Tibial artery (tissue), 4 donors: ENCODE measurements around the gene ELMOD1.

Experiments used
- DNase-seq, 2 donors: peaks; one replicate each; pipeline ENCODE4 v3.0.0-alpha.2; 2019
- H3K27ac ChIP-seq, 2 donors: fragments of 200-600 bp; sonication (generic) in 1 of 2; 1 replicate in 1 of 2; 2 replicates in 1 of 2; pipeline ENCODE4 v1.5.1; 2018 to 2019; ENCODE audit warnings: mild to moderate bottlenecking in 1 of 2
- H3K27me3 ChIP-seq, 2 donors: fragments of 200-600 bp; sonication (generic) in 1 of 2; one replicate each; pipeline versions ENCODE4 v1.5.1 to v1.6.0; 2016 to 2019
- H3K36me3 ChIP-seq, 3 donors: fragments of 200-600 bp; sonication (generic) in 2 of 3; one replicate each; pipeline ENCODE4 v1.5.1; 2016 to 2019; ENCODE audit warnings: mild to moderate bottlenecking in 2 of 3
- H3K4me1 ChIP-seq, 4 donors: fragments of 200-600 bp; sonication (generic) in 2 of 4; 1 replicate in 3 of 4; 2 replicates in 1 of 4; pipeline ENCODE4 v1.5.1; 2016 to 2019
- H3K4me3 ChIP-seq, 2 donors: fragments of 200-600 bp; sonication (generic) in 1 of 2; 1 replicate in 1 of 2; 2 replicates in 1 of 2; pipeline ENCODE4 v1.5.1; 2018 to 2019; ENCODE audit warnings: mild to moderate bottlenecking in 2 of 2
- H3K9me3 ChIP-seq, 3 donors: fragments of 200-600 bp; sonication (generic) in 1 of 3; one replicate each; pipeline ENCODE4 v1.5.1; 2016 to 2019
- intact Hi-C: fragments of 100-400 bp; cut with DNase I; formaldehyde crosslinking; loops from one replicate; pipeline ENCODE4 v1.15.0; 2023; ENCODE audit warnings: low total_unique reads
- TF ChIP-seq, protein P1 (sequence below), 2 experiments: fragments of 200-600 bp in 1 of 2; fragments of 450-650 bp in 1 of 2; IDR thresholded peaks; one replicate each; pipeline ENCODE4 v1.5.1; 2017 to 2019; ENCODE audit warnings: antibody characterized with exemption in 2 of 2, mild to moderate bottlenecking in 1 of 2, moderate library complexity in 1 of 2

Gene ELMOD1

DNA sequence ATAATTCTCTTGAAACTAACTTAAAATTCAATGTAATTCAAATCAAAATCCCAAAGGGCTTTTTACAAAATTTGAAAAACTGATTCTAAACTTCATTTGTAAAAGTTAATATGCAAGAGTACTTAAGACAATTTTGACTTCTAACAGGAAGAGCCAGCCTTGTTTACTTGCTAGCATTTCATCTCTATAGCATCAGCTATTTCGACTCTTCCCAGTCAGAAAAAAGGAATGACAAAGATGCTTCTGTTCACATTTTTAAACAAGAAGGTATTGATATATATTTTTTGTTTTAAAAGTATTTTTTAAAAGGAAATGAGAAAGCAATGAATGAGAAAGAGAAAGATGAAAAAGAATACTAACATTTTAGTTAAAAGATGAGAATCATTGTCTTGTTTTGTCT lies 104.5 kb downstream of the ELMOD1 start:
- H3K4me3 ChIP-seq: no peak overlapping the region
- no peak for DNase-seq
- TF ChIP-seq, protein P1, sequence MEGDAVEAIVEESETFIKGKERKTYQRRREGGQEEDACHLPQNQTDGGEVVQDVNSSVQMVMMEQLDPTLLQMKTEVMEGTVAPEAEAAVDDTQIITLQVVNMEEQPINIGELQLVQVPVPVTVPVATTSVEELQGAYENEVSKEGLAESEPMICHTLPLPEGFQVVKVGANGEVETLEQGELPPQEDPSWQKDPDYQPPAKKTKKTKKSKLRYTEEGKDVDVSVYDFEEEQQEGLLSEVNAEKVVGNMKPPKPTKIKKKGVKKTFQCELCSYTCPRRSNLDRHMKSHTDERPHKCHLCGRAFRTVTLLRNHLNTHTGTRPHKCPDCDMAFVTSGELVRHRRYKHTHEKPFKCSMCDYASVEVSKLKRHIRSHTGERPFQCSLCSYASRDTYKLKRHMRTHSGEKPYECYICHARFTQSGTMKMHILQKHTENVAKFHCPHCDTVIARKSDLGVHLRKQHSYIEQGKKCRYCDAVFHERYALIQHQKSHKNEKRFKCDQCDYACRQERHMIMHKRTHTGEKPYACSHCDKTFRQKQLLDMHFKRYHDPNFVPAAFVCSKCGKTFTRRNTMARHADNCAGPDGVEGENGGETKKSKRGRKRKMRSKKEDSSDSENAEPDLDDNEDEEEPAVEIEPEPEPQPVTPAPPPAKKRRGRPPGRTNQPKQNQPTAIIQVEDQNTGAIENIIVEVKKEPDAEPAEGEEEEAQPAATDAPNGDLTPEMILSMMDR (IDR thresholded peaks at IDR 0.05): no peak
- intact Hi-C loops: no loop called here
- H3K27ac ChIP-seq: no peak overlapping the region
- no peaks in the 10 kb centered on the region for H3K36me3 ChIP-seq
- H3K4me1 ChIP-seq: peaks cover 0 to 9% (median 0%) of the 10 kb centered on the region in 4 donors
- no peaks in the 10 kb centered on the region for H3K9me3 ChIP-seq
- peaks cover 0 to 8% of the 10 kb centered on the region in 2 donors for H3K27me3 ChIP-seq

DNA sequence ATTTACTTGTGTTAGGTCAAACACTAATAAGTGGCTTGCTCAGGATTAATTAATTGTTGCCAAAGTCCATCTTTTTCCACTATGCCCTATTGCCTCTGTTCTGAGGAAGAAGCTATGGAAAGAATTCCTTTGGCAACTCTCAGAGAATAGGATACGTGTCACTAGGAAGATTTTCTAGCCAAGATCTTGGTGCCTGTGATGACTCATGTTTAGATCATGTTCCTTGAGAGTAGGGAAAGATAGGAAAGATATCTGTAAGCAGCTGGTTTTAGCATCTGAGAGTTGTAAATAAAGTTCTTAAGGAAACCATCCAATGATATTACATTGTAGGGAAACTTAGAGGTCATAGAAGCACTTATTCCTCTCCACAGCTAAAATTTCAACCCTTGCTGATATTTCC lies 105.2 kb downstream of the ELMOD1 start:
- Histone ChIP-seq H3K4me1 (peaks cover 0 to 4% (median 0%) of the 10 kb centered on the region in 4 donors), H3K27ac (no peak overlapping the region), H3K27me3 (peaks cover 0 to 4% of the 10 kb centered on the region in 2 donors), H3K9me3 (no peaks in the 10 kb centered on the region), H3K36me3 (no peaks in the 10 kb centered on the region), H3K4me3 (no peak overlapping the region)
- no peak for DNase-seq
- TF ChIP-seq, protein P1 (IDR thresholded peaks at IDR 0.05): no peak
- intact Hi-C loops: no loop called here

DNA sequence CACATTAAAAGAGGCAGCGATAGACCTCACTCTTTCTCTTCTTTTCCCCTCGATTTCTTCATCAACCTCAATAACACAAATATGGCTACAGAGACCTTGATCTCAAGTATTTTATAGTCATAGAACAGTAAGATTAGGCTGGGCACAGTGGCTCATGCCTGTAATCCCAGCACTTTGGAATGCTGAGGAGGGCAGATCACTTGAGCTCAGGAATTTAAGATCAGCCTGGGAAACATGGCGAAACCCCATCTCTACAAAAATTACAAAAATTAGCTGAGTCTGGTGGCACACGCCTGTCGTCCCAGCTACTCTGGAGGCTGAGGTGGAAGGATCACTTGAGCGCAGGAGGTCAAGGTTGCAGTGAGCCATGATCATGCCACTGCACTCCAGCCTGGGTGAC lies 106.3 kb downstream of the ELMOD1 start:
- no peaks in the 10 kb centered on the region for H3K36me3 ChIP-seq
- no peak overlapping the region for H3K4me3 ChIP-seq
- DNase-seq: no peak
- H3K27me3 ChIP-seq: no peaks in the 10 kb centered on the region
- TF ChIP-seq, protein P1 (IDR thresholded peaks at IDR 0.05): no peak
- intact Hi-C loops: no loop called here
- no peaks in the 10 kb centered on the region for H3K4me1 ChIP-seq
- H3K9me3 ChIP-seq: no peaks in the 10 kb centered on the region
- no peak overlapping the region for H3K27ac ChIP-seq

DNA sequence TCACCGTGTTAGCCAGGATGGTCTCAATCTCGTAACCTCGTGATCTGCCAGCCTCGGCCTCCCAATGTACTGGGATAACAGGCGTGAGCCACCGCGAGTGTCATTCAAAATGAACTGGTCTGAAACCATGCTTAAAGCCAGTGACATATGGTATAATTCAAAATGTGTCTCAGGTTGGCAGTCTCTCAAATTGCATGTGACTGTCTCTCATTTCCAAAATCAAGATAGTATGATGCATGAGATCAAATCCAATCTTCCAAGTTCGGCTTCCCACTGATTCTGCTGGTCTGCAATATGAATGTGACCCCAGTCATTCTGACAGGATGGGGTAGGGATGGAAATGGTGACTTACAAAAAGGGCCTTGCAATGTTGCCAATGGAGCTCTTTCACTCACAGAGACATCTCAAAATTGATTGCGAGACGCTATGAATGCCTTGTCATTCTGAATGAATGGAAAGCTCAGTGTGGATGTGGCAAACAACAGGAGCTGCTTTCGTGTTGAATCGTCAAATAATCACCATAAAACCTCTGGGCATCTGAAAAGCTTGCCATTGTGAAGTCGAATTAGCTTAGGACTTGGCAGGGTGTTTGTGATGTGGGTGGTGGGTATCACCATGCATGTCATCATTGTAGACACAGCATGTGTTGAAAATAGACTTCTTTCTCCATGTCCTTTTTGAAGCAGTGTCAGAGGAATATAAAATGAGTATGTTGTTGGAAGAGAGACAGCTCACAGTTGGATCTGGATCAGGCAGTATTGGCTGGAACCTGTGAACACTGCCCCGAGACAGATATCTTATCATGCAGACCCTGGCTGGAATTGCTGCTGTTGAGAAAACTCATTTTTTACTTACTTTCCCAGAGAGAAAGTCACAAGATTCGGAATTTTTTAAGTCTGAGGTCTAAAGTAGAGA lies 108.7 kb downstream of the ELMOD1 start:
- no peak for DNase-seq
- no peak overlapping the region for H3K27ac ChIP-seq
- no peak overlapping the region for H3K4me3 ChIP-seq
- H3K4me1 ChIP-seq: no peaks in the 10 kb centered on the region
- no peaks in the 10 kb centered on the region for H3K9me3 ChIP-seq
- TF ChIP-seq, protein P1 (IDR thresholded peaks at IDR 0.05): no peak
- H3K27me3 ChIP-seq: no peaks in the 10 kb centered on the region
- H3K36me3 ChIP-seq: no peaks in the 10 kb centered on the region
- intact Hi-C loops: no loop called here

DNA sequence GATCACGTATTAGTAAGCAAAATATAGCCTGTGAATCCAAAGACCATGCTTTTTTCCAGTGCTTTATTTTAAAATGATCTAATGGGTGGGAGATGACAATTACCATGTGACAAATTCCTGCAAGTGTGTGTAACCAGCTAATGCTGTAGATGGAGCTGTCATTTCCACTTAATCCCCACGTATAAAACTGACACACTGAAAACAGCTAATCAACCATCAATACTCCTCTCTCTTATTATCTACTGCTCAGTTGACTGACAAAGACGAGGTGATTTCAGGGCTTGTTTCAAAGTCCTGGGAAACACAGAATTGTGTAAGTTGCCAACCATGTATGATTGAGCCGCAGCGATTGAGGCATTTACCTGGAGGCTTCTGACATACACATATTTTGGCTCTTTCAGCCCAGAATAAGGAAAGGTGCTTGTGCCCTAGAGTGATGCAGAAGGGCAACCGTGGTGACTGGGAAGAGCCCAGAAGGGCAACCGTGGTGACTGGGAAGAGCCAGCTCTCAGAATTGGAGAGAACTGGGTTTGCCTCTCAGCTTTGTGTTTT lies 111.2 kb downstream of the ELMOD1 start:
- intact Hi-C loops: no loop called here
- no peak for DNase-seq
- Histone ChIP-seq H3K27me3 (no peaks in the 10 kb centered on the region), H3K4me1 (no peaks in the 10 kb centered on the region), H3K36me3 (no peaks in the 10 kb centered on the region), H3K4me3 (no peak overlapping the region), H3K27ac (no peak overlapping the region), H3K9me3 (no peaks in the 10 kb centered on the region)
- TF ChIP-seq, protein P1 (IDR thresholded peaks at IDR 0.05): no peak
